Measurements from ENCODE around the gene PGM1. TPM values are rescaled to one million over a fixed set of nuclear protein-coding genes. Genes with fewer than 3 reads are reported as not detected.

PGM1 gene
- total RNA-seq: 26.0 and 28.4 TPM in 2 replicates

DNA sequence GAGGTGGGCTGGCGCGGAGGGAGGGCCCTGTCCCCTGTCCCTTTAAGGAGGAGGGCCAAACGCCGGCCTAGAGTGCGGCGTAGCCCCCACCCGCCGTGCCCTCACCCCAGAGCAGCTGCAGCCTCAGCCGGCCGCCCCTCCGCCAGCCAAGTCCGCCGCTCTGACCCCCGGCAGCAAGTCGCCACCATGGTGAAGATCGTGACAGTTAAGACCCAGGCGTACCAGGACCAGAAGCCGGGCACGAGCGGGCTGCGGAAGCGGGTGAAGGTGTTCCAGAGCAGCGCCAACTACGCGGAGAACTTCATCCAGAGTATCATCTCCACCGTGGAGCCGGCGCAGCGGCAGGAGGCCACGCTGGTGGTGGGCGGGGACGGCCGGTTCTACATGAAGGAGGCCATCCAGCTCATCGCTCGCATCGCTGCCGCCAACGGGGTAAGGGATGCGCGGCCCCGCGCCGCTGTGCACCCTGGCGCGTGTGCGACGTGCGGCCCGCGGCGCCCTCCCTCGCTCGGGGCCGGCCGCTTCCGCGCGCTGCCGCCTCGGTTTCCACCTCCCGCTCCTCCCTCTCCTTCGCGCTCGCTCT, at the start of gene PGM1:
Gene PGM1, plus strand, starts transcription at position 109 of the 583 bp plus-strand sequence. Its CDS starts 78 bp downstream, at position 187.

Other genes with a start within 250 kb of the PGM1 start
- gene ALG6, start 225.8 kb upstream of the PGM1 start, total RNA-seq: 8.6 and 8.7 TPM in 2 replicates
- gene ITGB3BP, start 70.2 kb upstream of the PGM1 start, total RNA-seq: 22.4 and 23.8 TPM in 2 replicates
- 7.6 and 8.7 TPM in 2 replicates for gene EFCAB7, start 69.9 kb upstream of the PGM1 start, total RNA-seq
- gene ROR1, start 180.6 kb downstream of the PGM1 start, total RNA-seq: 7.8 and 11.5 TPM in 2 replicates

Data from aortic smooth muscle cell (primary cell).